K562 (cell line): Measurements from ENCODE around the gene ARRB2. TPM values are rescaled to one million over a fixed set of nuclear protein-coding genes. Genes with fewer than 3 reads are reported as not detected.

Experiments
- ATAC-seq: fragments of 200-7000 bp; cut with Tn5 transposase; 3 replicates; pipeline ENCODE4 v1.9.1; 2020; ENCODE audit warnings: moderate library complexity
- BruUV-seq: library from RNA; stranded (reverse); fragments of 400-500 nt; replicated peaks from 2 replicates; lab custom pipeline; 2021; lab: Mats Ljungman, UMichigan
- CTCF ChIA-PET: fragments of 300-600 bp; formaldehyde crosslinking; extraction: SDS; loops from one replicate; lab custom pipeline; 2021; ENCODE audit warnings: low intra/inter-chr PET ratio; lab: Yijun Ruan, JAX
- POLR2A ChIA-PET: fragments of 300-600, 350-650 bp; sonication (Branson Sonifier 250); formaldehyde crosslinking; extraction: SDS; loops from one replicate; lab custom pipeline; 2021; ENCODE audit warnings: antibody characterized with exemption, inconsistent platforms; lab: Yijun Ruan, JAX
- DNase-seq, 4 experiments: peaks; one replicate each; pipeline versions ENCODE4 v3.0.0 to v3.0.0-alpha.2; 2011 to 2018; ENCODE audit warnings: low spot score in 3 of 4, mixed read lengths in 3 of 4; ENCODE audit errors: extremely low read depth in 1 of 4
- FAIRE-seq: peaks from 2 replicates; lab custom pipeline; 2011; peaks lifted over from hg19 to GRCh38; lab: Jason Lieb, UNC
- H2AFZ ChIP-seq: 2 replicates; pipeline ENCODE4 v1.6.0; 2011; ENCODE audit warnings: low read depth, low read length, control low read depth, inconsistent platforms
- H3K27ac ChIP-seq: fragments of 200-600 bp; 3 replicates; pipeline ENCODE4 v1.8.0; 2011; ENCODE audit warnings: low read depth, mild to moderate bottlenecking, control low read depth, inconsistent platforms, low read length, moderate library complexity, mixed read lengths; ENCODE audit errors: extremely low read depth
- H3K27me3 ChIP-seq, 2 experiments: fragments of 300-600 bp in 1 of 2; 2 replicates in 1 of 2; 3 replicates in 1 of 2; pipeline versions ENCODE4 v1.6.0 to v1.8.0; 2011; ENCODE audit warnings: inconsistent platforms in 2 of 2, low read length in 2 of 2, mild to moderate bottlenecking in 1 of 2, mixed read lengths in 1 of 2, moderate library complexity in 1 of 2; ENCODE audit not compliant: control insufficient read depth in 2 of 2, insufficient read depth in 2 of 2
- H3K36me3 ChIP-seq: fragments of 300-600 bp; 3 replicates; pipeline ENCODE4 v1.8.0; 2011; ENCODE audit warnings: mild to moderate bottlenecking, low read length, inconsistent platforms; ENCODE audit not compliant: control insufficient read depth, insufficient read depth
- H3K4me1 ChIP-seq, 2 experiments: fragments of 200-600 bp in 1 of 2; replicated peaks in 1 of 2; 2 replicates in 1 of 2; 3 replicates in 1 of 2; pipeline versions ENCODE4 v1.5.1 to v1.8.0; 2011; ENCODE audit warnings: inconsistent platforms in 2 of 2, low read length in 2 of 2, mild to moderate bottlenecking in 1 of 2, mixed read lengths in 1 of 2, moderate library complexity in 1 of 2; ENCODE audit not compliant: control insufficient read depth in 2 of 2, insufficient read depth in 2 of 2
- H3K4me2 ChIP-seq: 2 replicates; pipeline ENCODE4 v1.6.1; 2011; ENCODE audit warnings: low read length, control low read depth, inconsistent platforms, mixed read lengths; ENCODE audit not compliant: insufficient read depth
- H3K4me3 ChIP-seq: fragments of 200-600 bp; sonication (generic), shearing (Covaris generic); 2 replicates; pipeline ENCODE4 v1.5.1; 2016; ENCODE audit warnings: control low read depth, inconsistent platforms
- H3K79me2 ChIP-seq: fragments of 200-600 bp; 3 replicates; pipeline ENCODE4 v1.8.0; 2011; ENCODE audit warnings: low read length, inconsistent platforms; ENCODE audit not compliant: control insufficient read depth, insufficient read depth
- H3K9ac ChIP-seq, 2 experiments: 2 replicates each; pipeline versions ENCODE4 v1.6.0 to v1.6.1; 2011; ENCODE audit warnings: low read depth in 2 of 2, low read length in 2 of 2, control low read depth in 1 of 2, inconsistent platforms in 1 of 2, mild to moderate bottlenecking in 1 of 2, mixed read lengths in 1 of 2; ENCODE audit not compliant: insufficient read depth in 1 of 2
- H3K9me1 ChIP-seq: one replicate; pipeline ENCODE4 v1.6.0; 2011; ENCODE audit warnings: inconsistent platforms, mild to moderate bottlenecking, low read length, moderate library complexity; ENCODE audit not compliant: control insufficient read depth, insufficient read depth
- H3K9me3 ChIP-seq: replicated peaks from 2 replicates; pipeline ENCODE4 v1.5.1; 2011; ENCODE audit warnings: low read depth, low read length, inconsistent platforms; ENCODE audit not compliant: control insufficient read depth, insufficient read depth
- H4K20me1 ChIP-seq: replicated peaks from 2 replicates; pipeline ENCODE4 v1.6.1; 2011; ENCODE audit warnings: low read length, inconsistent platforms, mixed read lengths; ENCODE audit not compliant: control insufficient read depth, insufficient read depth
- MYBL2 ChIP-seq, 2 experiments: fragments of 450-650 bp in 1 of 2; sonication (generic) in 1 of 2; formaldehyde crosslinking in 1 of 2; IDR thresholded peaks; 2 replicates each; pipeline versions ENCODE4 v1.6.1 to v1.8.1; 2017 to 2022; ENCODE audit warnings: borderline replicate concordance in 1 of 2, inconsistent platforms in 1 of 2, low read depth in 1 of 2, mild to moderate bottlenecking in 1 of 2, missing genetic modification reagents in 1 of 2, moderate library complexity in 1 of 2
- SMARCC2 ChIP-seq: fragments of 450-650 bp; IDR thresholded peaks from 2 replicates; pipeline ENCODE4 v1.6.1; 2017; ENCODE audit warnings: antibody characterized with exemption, moderate library complexity, mild to moderate bottlenecking, low read depth
- SPI1 ChIP-seq: IDR thresholded peaks from 2 replicates; pipeline ENCODE4 v1.6.1; 2011; ENCODE audit warnings: low read depth, low read length, control low read depth, borderline replicate concordance
- WGBS: fragments of 100-300 bp; shearing (Covaris generic); methylation state at CpG from one replicate; pipeline ENCODE4 v1.1.6; 2016; ENCODE audit warnings: low coverage, mixed read lengths; ENCODE audit not compliant: insufficient coverage; ENCODE audit errors: missing lambda C conversion rate; 5-methylcytosine and 5-hydroxymethylcytosine counted together
- in situ Hi-C: fragments of 300-500 bp; cut with MboI; formaldehyde crosslinking; loops from 4 replicates; pipeline ENCODE4 v1.15.0; 2018; ENCODE audit warnings: inconsistent platforms, mixed read lengths
- intact Hi-C: fragments of 100-400 bp; cut with micrococcal nuclease; formaldehyde crosslinking; loops from 2 replicates; pipeline ENCODE4 v1.14.2; 2022
- polyA plus RNA-seq, 8 experiments: library from polyadenylated mRNA; depleted of rRNA in 4 of 8; stranded (reverse) in 5 of 8; unstranded in 3 of 8; fragments of >200 nt; fragmentation: Nextera tagmentation in 2 of 8; fragmentation: Illumina TruSeq in 1 of 8; extraction: Ambion mirVana in 2 of 8; extraction: Trizol in 1 of 8; gene quantifications; 2 replicates each; pipeline versions ENCODE4 v1.2.1 to v1.2.3, GENCODE V29; 2011 to 2014; ENCODE audit warnings: inconsistent platforms in 1 of 8, missing spikeins in 1 of 8
- total RNA-seq, 7 experiments: library from RNA; depleted of rRNA in 6 of 7; stranded (reverse); fragments of >200 nt in 6 of 7; fragmentation: Illumina TruSeq in 2 of 7; extraction: Trizol in 2 of 7; gene quantifications; 2 replicates each; pipeline versions ENCODE4 v1.2.1 to v1.2.3, GENCODE V29; 2011 to 2021; ENCODE audit warnings: low replicate concordance in 1 of 7

Gene ARRB2
- total and polyA plus RNA-seq, 9 of the 15 experiments (the other 6 are each of a cell fraction or from before 2014, with no cell fraction given), result 0.79 to 15.3 (median 8.8) TPM

- ChIA-PET CTCF (no interaction called here), POLR2A (interaction anchor here (1.6 kb wide), 1 partner anchor 9 kb away, joined by 4 read pairs; no protein-coding TSS in a partner anchor)
- TF ChIP-seq MYBL2 (IDR thresholded peaks at IDR 0.05; ENCODE audit: low read depth) (no peak), MYBL2 (CRISPR knock-in tag; IDR thresholded peaks at IDR 0.05; ENCODE audit: borderline replicate concordance) (no peak), SPI1 (peak; percentile 59; the same call in 1 of the 2 replicates)
- Histone ChIP-seq H2AFZ (no peak overlapping the region), H3K9ac (no peak overlapping the region), H3K4me2 (no peak overlapping the region), H3K27me3 (peaks cover 9 to 12% of the 10 kb centered on the region in 2 experiments), H3K4me3 (no peak overlapping the region), H3K9me3 (no peaks in the 10 kb centered on the region), H3K9me1 (no peaks in the 10 kb centered on the region), H4K20me1 (no peaks in the 10 kb centered on the region), H3K79me2 (no peaks in the 10 kb centered on the region), H3K36me3 (no peaks in the 10 kb centered on the region), H3K4me1 (no peaks in the 10 kb centered on the region; a peak in 1 of 5 replicates), H3K27ac (no peak overlapping the region)
- intact Hi-C loops, result no loop called here
- in situ Hi-C loops, result no loop called here
- BruUV-seq, result no TSS peak
- DNase-seq (no peak), FAIRE-seq (no peak), ATAC-seq (no peak)
- 0% methylated on average over 3 of the region's 3 CpGs for WGBS
These were observed 54.2 kb downstream of the ARRB2 start for GRCh38 chr17:4764595-4764994.

- no peak for ATAC-seq
- POLR2A ChIA-PET, result no interaction called here
- in situ Hi-C loops (no loop called here), intact Hi-C loops (no loop called here)
- DNase-seq, result no peak
- Histone ChIP-seq H3K27ac (no peak overlapping the region), H3K4me2 (no peak overlapping the region), H3K9me1 (no peaks in the 10 kb centered on the region), H3K4me1 (no peaks in the 10 kb centered on the region), H4K20me1 (no peaks in the 10 kb centered on the region), H3K27me3 (peaks cover 9 to 10% of the 10 kb centered on the region in 2 experiments; a peak in 4 of 5 replicates), H3K79me2 (no peaks in the 10 kb centered on the region), H3K4me3 (no peak overlapping the region), H3K9ac (no peak overlapping the region), H3K9me3 (no peaks in the 10 kb centered on the region), H2AFZ (no peak overlapping the region), H3K36me3 (no peaks in the 10 kb centered on the region)
- BruUV-seq, result no TSS peak
- WGBS, result 0% methylated on average over 2 of the region's 3 CpGs
- TF ChIP-seq SMARCC2, result no peak
- no peak for FAIRE-seq
- CTCF ChIA-PET, result no interaction called here
These were observed 55.8 kb downstream of the ARRB2 start for GRCh38 chr17:4766201-4766600.
